Activated B cell treated with CpG ODN at 0.5 μM for 24 hours (primary cell): ENCODE measurements around the gene EHBP1. TPM values are rescaled to one million over a fixed set of nuclear protein-coding genes. Genes with fewer than 3 reads are reported as not detected.

Experiments used
- ATAC-seq: fragments of 200-7000 bp; cut with Tn5 transposase; one replicate; pipeline ENCODE4 v1.10.0; 2021; ENCODE audit warnings: low read depth, mild to moderate bottlenecking, moderate library complexity
- CTCF ChIA-PET: fragments of 350-600 bp; sonication (Branson Sonifier 250); formaldehyde crosslinking; loops from one replicate; lab custom pipeline; 2021; ENCODE audit warnings: antibody characterized with exemption; lab: Charles Lee
- POLR2A ChIA-PET: fragments of 350-600 bp; sonication (Branson Sonifier 250); formaldehyde crosslinking; loops from one replicate; lab custom pipeline; 2021; ENCODE audit warnings: antibody characterized with exemption; lab: Charles Lee
- DNase-seq: peaks from one replicate; pipeline ENCODE4 v3.0.0; 2022
- H3K27ac Mint-ChIP-seq: one replicate; pipeline ENCODE4 v1.8.0; 2020; ENCODE audit warnings: mixed read lengths
- H3K27me3 Mint-ChIP-seq: one replicate; pipeline ENCODE4 v1.8.0; 2021; ENCODE audit warnings: mixed read lengths
- H3K36me3 Mint-ChIP-seq: one replicate; pipeline ENCODE4 v1.8.0; 2021; ENCODE audit warnings: low read depth, mixed read lengths
- H3K4me1 Mint-ChIP-seq: one replicate; pipeline ENCODE4 v1.8.0; 2021; ENCODE audit warnings: mixed read lengths
- H3K4me3 Mint-ChIP-seq: one replicate; pipeline ENCODE4 v1.8.0; 2020; ENCODE audit warnings: mild to moderate bottlenecking, mixed read lengths
- H3K9me3 Mint-ChIP-seq: one replicate; pipeline ENCODE4 v1.8.0; 2020; ENCODE audit warnings: mixed read lengths
- intact Hi-C: fragments of 100-400 bp; cut with micrococcal nuclease; formaldehyde crosslinking; loops from one replicate; pipeline ENCODE4 v1.15.1; 2024
- total RNA-seq: library from RNA; stranded (reverse); gene quantifications from 2 replicates; pipeline ENCODE4 v1.2.3, GENCODE V29; 2022
- TF ChIP-seq, protein P1 (sequence below): fragments of 200-600 bp; IDR thresholded peaks from one replicate; pipeline ENCODE4 v1.8.0; 2022; ENCODE audit warnings: antibody characterized with exemption, mild to moderate bottlenecking

Gene EHBP1
- total RNA-seq, 1 donor from 2014 or later: 24.0 TPM

DNA sequence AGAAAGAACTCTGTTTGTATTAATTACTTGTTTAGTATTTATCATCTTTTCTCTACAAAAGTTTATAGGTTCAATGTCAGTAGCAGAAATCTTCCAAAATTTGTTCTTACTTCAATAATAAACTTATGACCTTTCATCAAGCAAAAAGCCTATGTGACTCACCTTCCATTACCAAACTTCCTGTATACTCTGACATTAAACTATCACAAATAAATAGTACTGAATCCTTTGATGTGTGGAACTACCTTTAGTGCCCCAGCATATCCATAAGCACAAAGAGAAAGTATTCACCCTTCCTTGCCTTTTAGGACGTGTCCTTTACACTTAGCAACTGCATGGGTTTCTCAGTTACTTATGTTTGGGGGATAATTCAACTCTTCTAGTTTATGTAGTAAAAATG lies 166.0 kb downstream of the EHBP1 start:
- ChIA-PET CTCF (no interaction called here), POLR2A (no interaction called here)
- Mint-ChIP-seq H3K27me3 (no peaks in the 10 kb centered on the region), H3K9me3 (peaks cover 22% of the 10 kb centered on the region), H3K4me1 (no peaks in the 10 kb centered on the region), H3K4me3 (no peak overlapping the region), H3K36me3 (peaks cover 73% of the 10 kb centered on the region), H3K27ac (no peak overlapping the region)
- TF ChIP-seq, protein P1, sequence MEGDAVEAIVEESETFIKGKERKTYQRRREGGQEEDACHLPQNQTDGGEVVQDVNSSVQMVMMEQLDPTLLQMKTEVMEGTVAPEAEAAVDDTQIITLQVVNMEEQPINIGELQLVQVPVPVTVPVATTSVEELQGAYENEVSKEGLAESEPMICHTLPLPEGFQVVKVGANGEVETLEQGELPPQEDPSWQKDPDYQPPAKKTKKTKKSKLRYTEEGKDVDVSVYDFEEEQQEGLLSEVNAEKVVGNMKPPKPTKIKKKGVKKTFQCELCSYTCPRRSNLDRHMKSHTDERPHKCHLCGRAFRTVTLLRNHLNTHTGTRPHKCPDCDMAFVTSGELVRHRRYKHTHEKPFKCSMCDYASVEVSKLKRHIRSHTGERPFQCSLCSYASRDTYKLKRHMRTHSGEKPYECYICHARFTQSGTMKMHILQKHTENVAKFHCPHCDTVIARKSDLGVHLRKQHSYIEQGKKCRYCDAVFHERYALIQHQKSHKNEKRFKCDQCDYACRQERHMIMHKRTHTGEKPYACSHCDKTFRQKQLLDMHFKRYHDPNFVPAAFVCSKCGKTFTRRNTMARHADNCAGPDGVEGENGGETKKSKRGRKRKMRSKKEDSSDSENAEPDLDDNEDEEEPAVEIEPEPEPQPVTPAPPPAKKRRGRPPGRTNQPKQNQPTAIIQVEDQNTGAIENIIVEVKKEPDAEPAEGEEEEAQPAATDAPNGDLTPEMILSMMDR: no peak
- ATAC-seq (no peak), DNase-seq (no peak)
- intact Hi-C loops: no loop called here

DNA sequence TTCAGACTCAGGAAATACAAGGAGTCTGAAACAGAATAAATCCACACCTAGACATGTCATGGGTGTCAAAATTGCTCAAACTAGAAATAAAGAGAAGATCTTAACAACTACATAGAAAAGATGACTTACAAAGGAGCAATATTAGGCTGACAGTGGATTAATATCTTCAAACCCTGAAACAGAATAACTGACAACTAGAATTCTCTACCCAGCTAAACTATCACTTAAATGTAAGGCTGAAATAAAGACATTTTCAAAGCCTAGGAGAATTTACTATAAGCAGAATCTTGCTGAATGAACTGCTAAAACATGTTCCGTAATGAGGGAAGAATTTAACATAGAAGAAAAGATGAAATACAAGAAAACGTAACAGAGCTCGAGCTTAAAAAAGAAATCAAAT lies 168.1 kb downstream of the EHBP1 start:
- CTCF ChIA-PET: no interaction called here
- TF ChIP-seq, protein P1: no peak

DNA sequence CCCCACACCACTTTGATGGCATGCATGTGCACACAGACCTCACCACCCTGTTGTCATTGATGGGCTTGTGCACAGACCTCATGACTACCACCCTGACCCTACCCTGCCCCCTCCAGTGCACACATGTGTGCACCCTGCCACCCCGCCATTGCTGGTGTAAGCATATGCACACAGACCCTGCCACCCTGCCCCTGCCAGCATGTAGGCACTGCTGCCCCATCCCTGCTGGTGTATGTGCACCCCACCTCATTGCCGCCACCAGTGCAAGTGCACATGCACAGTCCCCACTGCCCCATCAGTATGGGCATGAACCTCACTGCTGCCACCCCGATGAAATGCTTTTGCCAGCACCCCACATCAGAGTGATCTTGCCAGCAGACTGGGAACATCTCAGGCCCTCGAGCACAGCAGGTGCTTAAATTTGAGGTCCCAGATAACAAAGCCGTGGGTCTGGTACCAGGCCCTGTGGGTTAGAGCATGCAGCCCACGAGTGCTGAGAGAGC lies 169.4 kb downstream of the EHBP1 start:
- Mint-ChIP-seq H3K4me3 (no peak overlapping the region), H3K36me3 (peaks cover 79% of the 10 kb centered on the region), H3K27ac (no peak overlapping the region), H3K27me3 (no peaks in the 10 kb centered on the region), H3K4me1 (no peaks in the 10 kb centered on the region), H3K9me3 (peaks cover 40% of the 10 kb centered on the region)
- TF ChIP-seq, protein P1: no peak
- DNase-seq (no peak), ATAC-seq (no peak)
- intact Hi-C loops: no loop called here
- CTCF ChIA-PET: no interaction called here
- POLR2A ChIA-PET: no interaction called here

More for the DNA sequence above, 168.1 kb downstream of the EHBP1 start:
- peaks cover 36% of the 10 kb centered on the region for H3K9me3 Mint-ChIP-seq
- ATAC-seq (no peak), DNase-seq (no peak)
- intact Hi-C loops: no loop called here
- H3K36me3 Mint-ChIP-seq: peaks cover 78% of the 10 kb centered on the region
- no peak overlapping the region for H3K4me3 Mint-ChIP-seq
- POLR2A ChIA-PET: no interaction called here
- no peaks in the 10 kb centered on the region for H3K4me1 Mint-ChIP-seq
- H3K27me3 Mint-ChIP-seq: no peaks in the 10 kb centered on the region
- H3K27ac Mint-ChIP-seq: no peak overlapping the region

DNA sequence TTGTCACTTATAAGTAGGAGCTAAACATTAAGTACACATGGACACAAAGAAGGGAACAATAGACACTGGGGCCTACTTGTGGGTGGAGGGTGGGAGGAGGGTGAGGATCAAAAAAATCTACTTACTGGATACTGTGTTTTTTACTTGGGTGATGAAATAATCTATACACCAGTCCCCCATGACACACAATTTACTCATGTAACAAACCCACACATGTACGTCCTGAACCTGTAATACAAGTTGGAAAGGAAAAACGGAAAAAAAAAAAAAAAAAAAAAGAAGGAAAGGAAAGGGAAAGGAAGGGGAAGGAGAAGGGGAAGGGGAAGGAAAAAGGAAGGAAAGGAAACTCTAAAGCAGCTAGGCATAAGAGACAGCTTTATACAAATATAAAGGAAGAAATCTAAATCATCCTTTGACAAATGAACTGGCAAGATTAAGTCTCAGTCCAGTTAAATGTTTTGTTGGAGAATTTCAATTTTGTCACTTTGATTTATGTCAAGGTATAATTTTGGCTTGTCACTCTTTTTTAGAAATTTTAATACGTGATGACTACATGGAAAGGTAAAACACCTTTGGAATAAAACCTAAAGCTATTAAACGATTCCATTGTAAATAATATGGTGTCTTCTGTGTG lies 175.8 kb downstream of the EHBP1 start:
- TF ChIP-seq, protein P1: no peak
- no peak overlapping the region for H3K27ac Mint-ChIP-seq
- CTCF ChIA-PET: no interaction called here
- ATAC-seq (no peak), DNase-seq (no peak)
- no peaks in the 10 kb centered on the region for H3K27me3 Mint-ChIP-seq
- POLR2A ChIA-PET: no interaction called here
- no peak overlapping the region for H3K4me3 Mint-ChIP-seq
- H3K36me3 Mint-ChIP-seq: peaks cover 41% of the 10 kb centered on the region
- intact Hi-C loops: no loop called here
- no peaks in the 10 kb centered on the region for H3K4me1 Mint-ChIP-seq
- peaks cover 24% of the 10 kb centered on the region for H3K9me3 Mint-ChIP-seq

DNA sequence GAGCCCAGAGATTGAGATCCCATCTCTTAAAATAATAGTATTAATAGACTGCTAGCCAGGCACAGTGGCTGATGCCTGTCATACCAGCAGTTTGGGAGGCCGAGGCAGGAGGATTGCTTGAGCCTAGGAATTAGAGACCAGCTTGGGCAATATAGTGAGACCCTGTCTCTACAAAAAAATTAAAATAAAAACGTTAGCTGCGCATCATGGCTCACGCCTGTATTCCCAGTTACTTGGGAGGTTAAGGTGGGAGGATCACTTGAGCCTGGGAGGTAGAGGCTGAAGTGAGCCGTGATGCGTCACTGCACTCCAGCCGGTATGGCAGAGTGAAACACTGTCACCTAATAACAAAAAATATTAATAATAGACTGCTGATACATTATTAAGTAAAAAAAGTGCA lies 178.1 kb downstream of the EHBP1 start:
- ChIA-PET POLR2A (no interaction called here), CTCF (no interaction called here)
- H3K36me3 Mint-ChIP-seq: peaks cover 21% of the 10 kb centered on the region
- TF ChIP-seq, protein P1: no peak
- no peaks in the 10 kb centered on the region for H3K27me3 Mint-ChIP-seq
- DNase-seq: no peak
- peaks cover 9% of the 10 kb centered on the region for H3K9me3 Mint-ChIP-seq
- ATAC-seq: no peak
- no peak overlapping the region for H3K27ac Mint-ChIP-seq
- intact Hi-C loops: no loop called here
- H3K4me1 Mint-ChIP-seq: no peaks in the 10 kb centered on the region
- H3K4me3 Mint-ChIP-seq: no peak overlapping the region
